Measurements from ENCODE around the gene CHL1.
A peak's percentile ranks its signal among the peaks of the same experiment; 100 is the strongest.

CHL1 gene

GRCh38 chr3:418239-418929 is 221.8 kb downstream of the CHL1 start:
- Histone ChIP-seq H3K4me3 (ENCODE audit: low read depth, low read length, poor library complexity, severe bottlenecking) (no peak overlapping the region), H2AFZ (ENCODE audit: low read length) (no peak overlapping the region), H3K9me3 (ENCODE audit: low read length) (no peaks in the 10 kb centered on the region), H3K9ac (ENCODE audit: low read length) (no peak overlapping the region), H3K27ac (ENCODE audit: low read depth, low read length, poor library complexity, severe bottlenecking) (no peak overlapping the region), H3K79me2 (ENCODE audit: insufficient read depth, low read length) (no peaks in the 10 kb centered on the region), H3K4me2 (ENCODE audit: low read length) (no peak overlapping the region), H3K27me3 (ENCODE audit: insufficient read depth, low read length) (no peaks in the 10 kb centered on the region), H4K20me1 (ENCODE audit: insufficient read depth, low read length) (no peaks in the 10 kb centered on the region), H3K4me1 (ENCODE audit: insufficient read depth, low read length, severe bottlenecking) (peaks cover 7% of the 10 kb centered on the region), H3F3A (ENCODE audit: insufficient read depth, low read length) (no peaks in the 10 kb centered on the region), H3K9me2 (ENCODE audit: low read depth, low read length) (no peaks in the 10 kb centered on the region), H3K36me3 (ENCODE audit: insufficient read depth, low read length) (no peaks in the 10 kb centered on the region)
- no peak for TF ChIP-seq EZH2 (IDR thresholded peaks at IDR 0.05; ENCODE audit: borderline replicate concordance, low read length)
- TF ChIP-seq, protein P1, sequence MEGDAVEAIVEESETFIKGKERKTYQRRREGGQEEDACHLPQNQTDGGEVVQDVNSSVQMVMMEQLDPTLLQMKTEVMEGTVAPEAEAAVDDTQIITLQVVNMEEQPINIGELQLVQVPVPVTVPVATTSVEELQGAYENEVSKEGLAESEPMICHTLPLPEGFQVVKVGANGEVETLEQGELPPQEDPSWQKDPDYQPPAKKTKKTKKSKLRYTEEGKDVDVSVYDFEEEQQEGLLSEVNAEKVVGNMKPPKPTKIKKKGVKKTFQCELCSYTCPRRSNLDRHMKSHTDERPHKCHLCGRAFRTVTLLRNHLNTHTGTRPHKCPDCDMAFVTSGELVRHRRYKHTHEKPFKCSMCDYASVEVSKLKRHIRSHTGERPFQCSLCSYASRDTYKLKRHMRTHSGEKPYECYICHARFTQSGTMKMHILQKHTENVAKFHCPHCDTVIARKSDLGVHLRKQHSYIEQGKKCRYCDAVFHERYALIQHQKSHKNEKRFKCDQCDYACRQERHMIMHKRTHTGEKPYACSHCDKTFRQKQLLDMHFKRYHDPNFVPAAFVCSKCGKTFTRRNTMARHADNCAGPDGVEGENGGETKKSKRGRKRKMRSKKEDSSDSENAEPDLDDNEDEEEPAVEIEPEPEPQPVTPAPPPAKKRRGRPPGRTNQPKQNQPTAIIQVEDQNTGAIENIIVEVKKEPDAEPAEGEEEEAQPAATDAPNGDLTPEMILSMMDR (IDR thresholded peaks at IDR 0.05; ENCODE audit: low read length): no peak

DNA sequence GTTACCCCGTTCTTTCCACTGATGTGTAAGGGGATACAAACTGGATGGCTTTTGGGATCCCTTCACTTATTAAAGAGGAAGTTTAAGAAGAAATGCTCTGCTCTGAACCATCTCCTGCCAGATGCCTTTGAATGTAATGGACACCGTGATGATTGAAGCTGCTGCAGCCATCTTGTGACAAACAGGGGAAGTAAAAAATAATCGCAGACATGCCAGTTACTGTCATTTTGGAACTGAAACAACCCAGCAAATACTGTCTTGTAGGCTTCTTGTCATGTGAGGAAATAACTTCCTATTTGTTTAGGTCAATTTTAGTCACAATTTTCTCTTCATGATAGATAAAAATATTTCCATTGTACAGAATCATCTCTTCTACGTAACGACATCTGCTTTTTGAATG is 224.0 kb downstream of the CHL1 start:
- H4K20me1 ChIP-seq (ENCODE audit: insufficient read depth, low read length): no peaks in the 10 kb centered on the region
- no peaks in the 10 kb centered on the region for H3K9me3 ChIP-seq (ENCODE audit: low read length)
- H3K4me2 ChIP-seq (ENCODE audit: low read length): 0 out of 2 replicates have a peak overlapping the region, but pooled peaks have one; percentile 18
- H3K27me3 ChIP-seq (ENCODE audit: insufficient read depth, low read length): no peaks in the 10 kb centered on the region
- TF ChIP-seq, protein P1 (IDR thresholded peaks at IDR 0.05; ENCODE audit: low read length): no peak
- TF ChIP-seq EZH2 (IDR thresholded peaks at IDR 0.05; ENCODE audit: borderline replicate concordance, low read length): no peak
- no peak overlapping the region for H3K9ac ChIP-seq (ENCODE audit: low read length)
- no peak overlapping the region for H3K4me3 ChIP-seq (ENCODE audit: low read depth, low read length, poor library complexity, severe bottlenecking)
- no peaks in the 10 kb centered on the region for H3K36me3 ChIP-seq (ENCODE audit: insufficient read depth, low read length)
- H3K4me1 ChIP-seq (ENCODE audit: insufficient read depth, low read length, severe bottlenecking): peaks cover 7% of the 10 kb centered on the region
- no peaks in the 10 kb centered on the region for H3K79me2 ChIP-seq (ENCODE audit: insufficient read depth, low read length)
- H3F3A ChIP-seq (ENCODE audit: insufficient read depth, low read length): no peaks in the 10 kb centered on the region
- no peak overlapping the region for H3K27ac ChIP-seq (ENCODE audit: low read depth, low read length, poor library complexity, severe bottlenecking)
- no peaks in the 10 kb centered on the region for H3K9me2 ChIP-seq (ENCODE audit: low read depth, low read length)
- peak overlapping the region; percentile 52 for H2AFZ ChIP-seq (ENCODE audit: low read length)

DNA sequence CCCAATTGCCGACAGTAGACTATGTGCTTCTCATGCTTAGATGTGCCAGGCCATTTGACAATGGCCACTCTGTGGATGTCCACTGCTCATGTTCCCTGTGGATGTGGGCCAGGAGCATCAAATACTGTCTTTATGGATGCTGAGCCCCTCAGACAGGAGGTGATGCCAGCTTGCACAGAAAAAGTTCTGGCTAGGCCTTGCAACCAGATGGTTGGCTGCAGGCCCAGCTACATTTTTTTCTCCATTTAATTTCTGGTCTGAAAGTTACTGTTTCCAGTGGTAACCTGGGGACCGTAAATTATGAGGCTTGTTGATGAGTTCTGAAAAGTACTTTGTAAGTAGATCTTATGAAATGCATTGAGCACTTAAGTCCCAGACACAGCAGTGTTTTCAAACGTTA is 228.5 kb downstream of the CHL1 start:
- H3K4me1 ChIP-seq (ENCODE audit: insufficient read depth, low read length, severe bottlenecking): peaks cover 6% of the 10 kb centered on the region
- H3K9me2 ChIP-seq (ENCODE audit: low read depth, low read length): no peaks in the 10 kb centered on the region
- no peak overlapping the region for H3K4me2 ChIP-seq (ENCODE audit: low read length)
- no peak overlapping the region for H3K4me3 ChIP-seq (ENCODE audit: low read depth, low read length, poor library complexity, severe bottlenecking)
- H3K27ac ChIP-seq (ENCODE audit: low read depth, low read length, poor library complexity, severe bottlenecking): no peak overlapping the region
- H3K9me3 ChIP-seq (ENCODE audit: low read length): no peaks in the 10 kb centered on the region
- no peaks in the 10 kb centered on the region for H3K27me3 ChIP-seq (ENCODE audit: insufficient read depth, low read length)
- H3K36me3 ChIP-seq (ENCODE audit: insufficient read depth, low read length): no peaks in the 10 kb centered on the region
- no peak overlapping the region for H2AFZ ChIP-seq (ENCODE audit: low read length)
- no peaks in the 10 kb centered on the region for H4K20me1 ChIP-seq (ENCODE audit: insufficient read depth, low read length)
- TF ChIP-seq, protein P1 (IDR thresholded peaks at IDR 0.05; ENCODE audit: low read length): no peak
- no peak for TF ChIP-seq EZH2 (IDR thresholded peaks at IDR 0.05; ENCODE audit: borderline replicate concordance, low read length)
- no peak overlapping the region for H3K9ac ChIP-seq (ENCODE audit: low read length)
- H3F3A ChIP-seq (ENCODE audit: insufficient read depth, low read length): no peaks in the 10 kb centered on the region
- H3K79me2 ChIP-seq (ENCODE audit: insufficient read depth, low read length): no peaks in the 10 kb centered on the region
